Naive thymus-derived CD4-positive, alpha-beta T cell (primary cell): ENCODE measurements around the gene PKNOX2. TPM values are rescaled to one million over a fixed set of nuclear protein-coding genes. Genes with fewer than 3 reads are reported as not detected.

Experiments
- ATAC-seq: fragments of 150-1000 bp; cut with Tn5 transposase; 2 replicates; pipeline ENCODE4 v1.10.0; 2021; ENCODE audit warnings: mild to moderate bottlenecking, moderate library complexity
- CTCF ChIA-PET: fragments of 350-600 bp; sonication (Branson Sonifier 250); formaldehyde crosslinking; loops from one replicate; lab custom pipeline; 2021; ENCODE audit warnings: antibody characterized with exemption; lab: Charles Lee
- POLR2A ChIA-PET: fragments of 350-600 bp; sonication (Branson Sonifier 250); formaldehyde crosslinking; loops from one replicate; lab custom pipeline; 2021; ENCODE audit warnings: antibody characterized with exemption, inconsistent platforms; lab: Charles Lee
- DNase-seq, 9 donors: peaks; one replicate each; pipeline versions ENCODE4 v3.0.0 to v3.0.0-alpha.2; 2020 to 2022; ENCODE audit warnings: mixed read lengths in 1 of 9
- H3K27ac ChIP-seq: one replicate; pipeline ENCODE4 v1.7.0; 2013; ENCODE audit warnings: mild to moderate bottlenecking, low read depth, low read length, moderate library complexity
- H3K27me3 ChIP-seq, 2 donors: one replicate each; pipeline ENCODE4 v1.7.0; 2013; ENCODE audit warnings: low read length in 2 of 2, mild to moderate bottlenecking in 2 of 2, moderate library complexity in 2 of 2; ENCODE audit not compliant: control insufficient read depth in 2 of 2, insufficient read depth in 2 of 2
- H3K36me3 ChIP-seq, 3 experiments: 1 replicate in 2 of 3; 2 replicates in 1 of 3; pipeline ENCODE4 v1.7.0; 2013; ENCODE audit warnings: low read length in 3 of 3, mild to moderate bottlenecking in 3 of 3, moderate library complexity in 1 of 3; ENCODE audit not compliant: insufficient read depth in 3 of 3, control insufficient read depth in 2 of 3
- H3K4me1 ChIP-seq, 2 donors: one replicate each; pipeline ENCODE4 v1.7.0; 2013; ENCODE audit warnings: low read length in 2 of 2, mild to moderate bottlenecking in 2 of 2, moderate library complexity in 1 of 2; ENCODE audit not compliant: control insufficient read depth in 2 of 2, insufficient read depth in 2 of 2
- H3K4me3 ChIP-seq: 2 replicates; pipeline ENCODE4 v1.7.0; 2013; ENCODE audit warnings: mild to moderate bottlenecking, low read length
- H3K9me3 ChIP-seq, 3 experiments: 1 replicate in 2 of 3; 2 replicates in 1 of 3; pipeline ENCODE4 v1.7.0; 2013; ENCODE audit warnings: low read length in 3 of 3; ENCODE audit not compliant: control insufficient read depth in 2 of 3
- H3K27ac Mint-ChIP-seq, 9 donors: one replicate each; pipeline ENCODE4 v1.8.0; 2020 to 2022; ENCODE audit warnings: mixed read lengths in 9 of 9, mild to moderate bottlenecking in 8 of 9, moderate library complexity in 5 of 9, inconsistent platforms in 2 of 9
- H3K27me3 Mint-ChIP-seq, 5 donors: one replicate each; pipeline ENCODE4 v1.8.0; 2021 to 2022; ENCODE audit warnings: mixed read lengths in 5 of 5, mild to moderate bottlenecking in 1 of 5
- H3K36me3 Mint-ChIP-seq, 5 donors: one replicate each; pipeline ENCODE4 v1.8.0; 2020 to 2022; ENCODE audit warnings: mixed read lengths in 5 of 5, mild to moderate bottlenecking in 3 of 5, inconsistent platforms in 1 of 5
- H3K4me1 Mint-ChIP-seq, 7 donors: one replicate each; pipeline ENCODE4 v1.8.0; 2020 to 2022; ENCODE audit warnings: mixed read lengths in 7 of 7, mild to moderate bottlenecking in 3 of 7, inconsistent platforms in 1 of 7
- H3K4me3 Mint-ChIP-seq, 10 donors: one replicate each; pipeline ENCODE4 v1.8.0; 2020 to 2022; ENCODE audit warnings: mild to moderate bottlenecking in 10 of 10, mixed read lengths in 10 of 10, moderate library complexity in 6 of 10, inconsistent platforms in 2 of 10
- H3K9me3 Mint-ChIP-seq, 11 donors: one replicate each; pipeline ENCODE4 v1.8.0; 2020 to 2022; ENCODE audit warnings: mixed read lengths in 11 of 11, mild to moderate bottlenecking in 4 of 11, inconsistent platforms in 1 of 11, moderate library complexity in 1 of 11
- intact Hi-C, 2 donors: fragments of 100-400 bp; cut with micrococcal nuclease; formaldehyde crosslinking; loops; one replicate each; pipeline ENCODE4 v1.15.1; 2023
- polyA plus RNA-seq, 2 donors: library from polyadenylated mRNA; unstranded; fragments of 300-500 nt; fragmentation: Illumina TruSeq; gene quantifications; one replicate each; pipeline ENCODE4 v1.2.3, GENCODE V29; 2021
- total RNA-seq, 6 experiments: library from RNA in 5 of 6; stranded (reverse) in 5 of 6; gene quantifications; 1 replicate in 5 of 6; 2 replicates in 1 of 6; pipeline ENCODE4 v1.2.3 and lab custom pipeline; 2021 to 2026

The PKNOX2 gene
- total and polyA plus RNA-seq, 7 experiments from 2014 or later = not detected

DNA sequence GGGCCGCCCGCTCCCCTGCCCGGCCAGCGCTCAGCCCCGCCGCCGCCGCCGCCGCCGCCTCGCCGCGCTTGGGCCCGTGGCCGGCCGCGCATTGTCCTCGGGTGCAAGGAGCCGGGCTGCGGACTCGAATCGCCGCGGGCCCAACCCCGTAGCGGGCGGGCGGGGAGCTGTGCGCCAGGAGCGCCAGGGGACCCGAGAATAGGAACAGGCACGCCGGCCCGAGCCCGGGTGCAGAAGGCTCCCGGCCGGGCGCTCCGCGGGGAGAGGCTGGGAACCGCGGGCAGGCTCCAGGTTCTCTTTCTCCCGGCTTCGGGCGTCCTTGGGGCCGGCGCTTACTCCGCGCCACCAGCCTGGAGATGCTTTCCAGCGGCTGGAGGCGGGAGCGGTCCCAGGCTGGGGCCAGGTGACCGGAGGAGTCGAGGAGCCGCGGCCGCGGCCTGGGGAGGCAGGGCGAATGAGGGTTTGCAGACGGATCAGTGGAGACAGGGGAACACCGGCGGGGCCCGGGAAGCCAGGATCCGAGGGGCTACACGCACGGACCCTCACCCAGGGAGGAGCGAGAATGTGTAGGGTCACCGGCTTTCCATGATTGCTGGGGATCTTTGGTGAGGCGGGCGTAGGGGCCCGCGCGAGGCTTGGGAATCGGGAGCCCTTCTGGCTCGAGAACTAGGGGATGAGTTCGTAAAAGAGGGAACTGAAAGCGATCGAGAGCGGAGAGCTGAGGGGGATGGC lies 726 bp downstream of the PKNOX2 start:
- Mint-ChIP-seq H3K4me1 (peaks cover 15 to 23% (median 18%) of the 10 kb centered on the region in 7 donors), H3K36me3 (peaks cover 0 to 6% (median 0%) of the 10 kb centered on the region in 5 donors), H3K4me3 (peak overlapping the region; percentile 76 to 96 (median 92)), H3K27me3 (peaks cover 49 to 87% (median 62%) of the 10 kb centered on the region in 5 donors), H3K27ac (peak overlapping the region in 4 of 9 donors; percentile 51 to 70 (median 60)), H3K9me3 (no peaks in the 10 kb centered on the region)
- ChIA-PET CTCF (interaction anchor here (1.5 kb wide), 1 partner anchor 59 kb away, joined by 3 read pairs; no protein-coding TSS in a partner anchor), POLR2A (no interaction called here)
- intact Hi-C loops = loop anchor here in 1 of 2 donors (2.0 kb wide), 1 partner anchor 190 kb away; no protein-coding TSS in a partner anchor
- Histone ChIP-seq H3K4me1 (peaks cover 12 to 17% of the 10 kb centered on the region in 2 donors), H3K27me3 (peaks cover 7 to 24% of the 10 kb centered on the region in 2 donors), H3K9me3 (no peaks in the 10 kb centered on the region), H3K27ac (no peak overlapping the region), H3K36me3 (no peaks in the 10 kb centered on the region), H3K4me3 (peak overlapping the region; percentile 63)
- ATAC-seq (peak; percentile 9), DNase-seq (peak in 4 of 9 donors; percentile 12 to 25 (median 18))

DNA sequence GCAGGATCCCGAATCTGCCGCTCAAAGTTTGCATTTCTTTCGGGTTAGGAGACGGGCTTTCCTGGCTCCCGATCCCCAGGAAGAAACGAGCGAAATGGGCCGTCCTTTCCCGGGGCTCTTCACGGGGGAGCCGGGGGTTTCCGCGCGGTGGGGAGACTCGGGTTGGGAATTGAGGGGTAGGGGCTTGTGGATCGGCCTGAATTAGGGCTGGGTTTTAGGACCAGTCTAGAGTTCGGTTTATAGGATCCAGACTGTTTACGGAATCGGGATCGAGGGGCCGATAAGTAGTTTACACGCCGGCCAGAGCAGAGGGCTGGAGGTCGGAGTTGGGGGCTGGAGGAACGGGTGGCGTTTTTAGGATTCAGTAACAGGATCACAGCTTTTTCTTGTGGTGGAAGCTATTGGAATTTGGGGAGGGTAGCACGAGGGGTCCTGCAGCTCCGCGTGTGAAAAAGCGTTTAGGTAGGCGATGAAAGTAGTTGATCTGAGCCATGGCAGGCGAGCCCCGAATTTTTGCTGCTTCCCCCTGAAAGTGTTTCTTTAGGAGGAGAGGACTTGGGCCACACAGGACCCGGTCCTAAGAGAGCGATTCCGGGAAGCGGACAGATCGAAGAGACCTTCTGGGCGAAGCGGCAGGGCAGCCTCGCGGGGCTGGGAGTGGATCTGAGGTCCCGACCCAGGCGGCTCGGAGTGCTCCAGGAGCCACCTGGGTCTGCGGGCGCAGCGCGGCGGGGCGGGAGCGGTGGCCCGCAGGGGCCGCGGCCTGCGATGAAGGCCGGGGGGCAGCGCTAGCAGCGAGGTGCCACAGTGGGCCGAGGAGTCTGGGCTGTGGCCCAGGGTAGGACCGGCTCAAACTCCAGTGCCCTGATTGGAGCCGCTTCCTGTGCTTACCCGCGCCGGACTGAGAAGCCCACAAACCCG lies 1.6 kb downstream of the PKNOX2 start:
- peak in 2 of 9 donors; percentile 5 to 15 for DNase-seq

DNA sequence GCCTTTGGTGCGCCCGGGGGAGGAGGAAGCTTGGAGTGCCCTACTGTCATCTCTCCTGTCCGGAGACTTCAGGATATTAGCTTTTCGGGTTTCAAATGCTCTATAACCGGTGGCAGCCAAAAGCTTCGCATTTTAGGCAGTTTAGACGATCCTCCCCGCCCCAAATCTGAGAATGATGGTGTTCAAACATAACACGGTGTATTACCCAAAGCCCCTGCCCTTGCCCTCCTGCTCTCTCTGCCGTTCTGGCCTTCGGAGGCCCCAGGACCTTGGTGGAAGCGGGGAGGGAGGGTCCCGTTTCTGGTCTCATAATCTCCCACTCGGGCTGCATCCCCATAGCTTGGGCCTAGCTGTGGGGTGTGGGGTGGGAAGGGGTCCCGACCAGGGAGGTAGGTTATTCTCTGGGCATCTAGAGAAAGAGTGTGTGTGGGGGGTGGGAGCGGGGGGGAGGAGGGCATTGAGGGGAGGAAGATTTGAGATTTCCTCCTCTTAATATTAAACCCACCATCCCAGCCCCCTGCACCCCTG lies 2.3 kb downstream of the PKNOX2 start:
- H3K4me1 ChIP-seq = peaks cover 12 to 17% of the 10 kb centered on the region in 2 donors
- no peaks in the 10 kb centered on the region for H3K9me3 Mint-ChIP-seq
- intact Hi-C loops = no loop called here
- peaks cover 0 to 6% (median 0%) of the 10 kb centered on the region in 5 donors for H3K36me3 Mint-ChIP-seq
- ChIA-PET POLR2A (no interaction called here), CTCF (no interaction called here)
- H3K27ac Mint-ChIP-seq = no peak overlapping the region
- H3K27ac ChIP-seq = no peak overlapping the region
- ATAC-seq (no peak), DNase-seq (no peak)
- H3K4me3 ChIP-seq = no peak overlapping the region
- no peaks in the 10 kb centered on the region for H3K9me3 ChIP-seq
- H3K4me1 Mint-ChIP-seq = peaks cover 15 to 23% (median 18%) of the 10 kb centered on the region in 7 donors
- H3K27me3 Mint-ChIP-seq = peaks cover 63 to 87% (median 66%) of the 10 kb centered on the region in 5 donors
- peaks cover 7 to 24% of the 10 kb centered on the region in 2 donors for H3K27me3 ChIP-seq
- peak overlapping the region in 8 of 10 donors; percentile 23 to 96 (median 58) for H3K4me3 Mint-ChIP-seq
- no peaks in the 10 kb centered on the region for H3K36me3 ChIP-seq

More for the DNA sequence above, 1.6 kb downstream of the PKNOX2 start:
- Histone ChIP-seq H3K4me3 (peak overlapping the region; percentile 63), H3K27ac (no peak overlapping the region), H3K4me1 (peaks cover 12 to 17% of the 10 kb centered on the region in 2 donors), H3K36me3 (no peaks in the 10 kb centered on the region), H3K9me3 (no peaks in the 10 kb centered on the region), H3K27me3 (peaks cover 7 to 24% of the 10 kb centered on the region in 2 donors)
- Mint-ChIP-seq H3K36me3 (peaks cover 0 to 6% (median 0%) of the 10 kb centered on the region in 5 donors), H3K27ac (peak overlapping the region in 5 of 9 donors; percentile 25 to 70 (median 59)), H3K27me3 (peaks cover 58 to 87% (median 62%) of the 10 kb centered on the region in 5 donors), H3K4me1 (peaks cover 15 to 23% (median 18%) of the 10 kb centered on the region in 7 donors), H3K4me3 (peak overlapping the region; percentile 76 to 96 (median 92)), H3K9me3 (no peaks in the 10 kb centered on the region)
- CTCF ChIA-PET = interaction anchor here (1.5 kb wide), 1 partner anchor 60 kb away, joined by 3 read pairs; no protein-coding TSS in a partner anchor
- POLR2A ChIA-PET = no interaction called here
- intact Hi-C loops = loop anchor here in 1 of 2 donors (2.0 kb wide), 1 partner anchor 189 kb away; no protein-coding TSS in a partner anchor
- ATAC-seq = no peak

DNA sequence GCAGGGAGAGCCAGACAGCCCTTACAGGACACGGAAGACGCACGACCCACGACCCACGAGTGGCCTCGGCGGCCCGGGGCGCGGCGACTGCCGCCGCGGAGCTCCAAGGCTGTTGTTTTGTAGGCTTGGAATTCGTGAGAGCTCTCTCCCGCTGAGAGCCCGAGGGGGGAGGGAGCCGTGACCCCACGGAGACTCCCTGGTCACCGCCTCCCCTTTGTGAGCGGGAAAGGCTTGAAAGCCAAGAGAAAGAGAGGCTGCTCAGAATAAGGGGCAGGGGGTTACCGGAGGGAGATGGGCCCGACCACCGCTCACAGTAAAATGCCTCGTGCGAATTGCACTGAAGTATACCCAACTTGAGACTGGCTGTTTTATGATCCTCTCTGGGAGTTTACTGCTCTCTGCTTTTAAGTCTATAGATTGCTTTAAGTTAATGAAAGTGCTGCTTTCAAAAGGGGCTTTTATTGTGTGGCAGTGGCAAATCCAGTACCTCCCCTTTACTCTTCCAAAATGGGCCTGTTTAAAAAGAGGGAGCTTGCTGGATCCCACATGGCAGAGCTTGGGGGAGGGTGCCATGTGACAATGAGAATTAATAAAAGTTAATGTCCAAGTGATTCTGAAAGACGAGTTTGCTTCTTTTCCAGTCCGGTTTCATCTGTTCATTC lies 2.9 kb downstream of the PKNOX2 start:
- Mint-ChIP-seq H3K36me3 (peaks cover 0 to 6% (median 0%) of the 10 kb centered on the region in 5 donors), H3K4me3 (peak overlapping the region in 3 of 10 donors; percentile 20 to 96 (median 66)), H3K4me1 (peaks cover 15 to 23% (median 18%) of the 10 kb centered on the region in 7 donors), H3K9me3 (no peaks in the 10 kb centered on the region), H3K27me3 (peaks cover 63 to 86% (median 71%) of the 10 kb centered on the region in 5 donors), H3K27ac (no peak overlapping the region)
- intact Hi-C loops = no loop called here
- ATAC-seq (no peak), DNase-seq (no peak)
- no peak overlapping the region for H3K4me3 ChIP-seq
- H3K36me3 ChIP-seq = no peaks in the 10 kb centered on the region
- no peaks in the 10 kb centered on the region for H3K9me3 ChIP-seq
- H3K27ac ChIP-seq = no peak overlapping the region
- H3K27me3 ChIP-seq = peaks cover 7 to 24% of the 10 kb centered on the region in 2 donors
- POLR2A ChIA-PET = no interaction called here
- peaks cover 12 to 17% of the 10 kb centered on the region in 2 donors for H3K4me1 ChIP-seq
- CTCF ChIA-PET = no interaction called here

DNA sequence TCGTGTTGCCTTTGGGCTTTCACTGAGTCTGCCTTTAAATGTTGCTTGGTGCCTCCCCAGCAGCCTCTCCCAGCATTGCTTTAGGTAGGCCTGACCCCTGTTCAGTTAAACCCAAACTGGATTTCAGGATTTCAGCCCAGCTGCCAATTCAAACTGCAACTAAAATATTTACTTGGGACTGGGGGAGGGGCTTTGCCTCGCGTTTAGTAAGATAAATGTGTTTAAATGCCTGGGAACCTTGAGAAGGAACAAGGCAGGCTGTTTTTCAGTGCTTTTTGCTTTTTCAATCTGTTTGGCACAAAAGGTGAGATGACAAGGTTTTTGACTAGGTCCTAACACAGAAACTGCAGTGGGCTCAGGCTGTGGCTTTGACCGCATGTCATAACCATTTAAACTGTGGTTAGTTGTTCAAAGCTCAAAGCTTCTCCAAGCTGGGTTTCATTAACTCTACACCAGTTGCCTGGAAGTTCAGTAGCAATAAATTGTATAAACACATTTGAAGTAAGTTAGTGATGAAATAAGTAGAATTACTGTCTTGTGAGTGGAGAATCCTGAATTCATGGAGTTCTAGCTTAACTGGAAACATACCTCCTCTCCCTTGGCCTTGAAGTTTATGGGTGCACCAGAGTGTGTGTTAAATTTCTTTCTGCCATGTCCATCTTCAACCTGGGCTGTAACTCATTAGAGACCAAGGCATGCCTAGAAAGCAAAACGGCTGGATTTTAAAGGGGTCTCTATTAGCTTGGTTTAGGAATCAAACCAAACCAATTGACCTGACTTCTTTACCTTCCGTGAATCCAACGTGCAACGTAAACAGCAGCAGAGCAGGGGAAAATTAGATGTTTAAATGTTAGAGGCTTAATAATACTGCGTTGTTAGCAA lies 3.6 kb downstream of the PKNOX2 start:
- H3K27me3 ChIP-seq = peaks cover 12 to 24% of the 10 kb centered on the region in 2 donors
- H3K4me3 Mint-ChIP-seq = peak overlapping the region in 3 of 10 donors; percentile 20 to 66 (median 21)
- peaks cover 0 to 6% (median 0%) of the 10 kb centered on the region in 5 donors for H3K36me3 Mint-ChIP-seq
- DNase-seq (no peak), ATAC-seq (no peak)
- H3K27ac ChIP-seq = no peak overlapping the region
- CTCF ChIA-PET = no interaction called here
- peaks cover 62 to 82% (median 73%) of the 10 kb centered on the region in 5 donors for H3K27me3 Mint-ChIP-seq
- H3K36me3 ChIP-seq = no peaks in the 10 kb centered on the region
- no peak overlapping the region for H3K27ac Mint-ChIP-seq
- H3K9me3 ChIP-seq = no peaks in the 10 kb centered on the region
- peaks cover 15 to 23% (median 18%) of the 10 kb centered on the region in 7 donors for H3K4me1 Mint-ChIP-seq
- H3K4me1 ChIP-seq = peaks cover 12 to 17% of the 10 kb centered on the region in 2 donors
- H3K9me3 Mint-ChIP-seq = no peaks in the 10 kb centered on the region
- H3K4me3 ChIP-seq = no peak overlapping the region
- POLR2A ChIA-PET = no interaction called here
- intact Hi-C loops = no loop called here
